B cell (primary cell): ENCODE data around the gene FAM3D. TPM values are rescaled to one million over a fixed set of nuclear protein-coding genes. Genes with fewer than 3 reads are reported as not detected.

Experiments
- ATAC-seq: fragments of 200-7000 bp; cut with Tn5 transposase; one replicate; pipeline ENCODE4 v1.10.0; 2021; ENCODE audit warnings: low read depth, mild to moderate bottlenecking, moderate number of reproducible peaks, moderate library complexity
- CTCF ChIA-PET: fragments of 350-600 bp; sonication (Branson Sonifier 250); formaldehyde crosslinking; loops from one replicate; lab custom pipeline; 2021; ENCODE audit warnings: antibody characterized with exemption, inconsistent platforms; lab: Charles Lee
- POLR2A ChIA-PET: fragments of 350-600 bp; sonication (Branson Sonifier 250); formaldehyde crosslinking; loops from one replicate; lab custom pipeline; 2021; ENCODE audit warnings: antibody characterized with exemption; lab: Charles Lee
- DNase-seq: peaks from one replicate; pipeline ENCODE4 v3.0.0; 2013
- H2AFZ ChIP-seq: 2 replicates; pipeline ENCODE4 v1.6.1; 2012; ENCODE audit warnings: mild to moderate bottlenecking, low read depth, low read length; ENCODE audit not compliant: insufficient read depth, poor library complexity, severe bottlenecking
- H3K27ac ChIP-seq, 2 donors: 1 replicate in 1 of 2; 2 replicates in 1 of 2; pipeline ENCODE4 v1.5.1; 2012 to 2013; ENCODE audit warnings: low read length in 2 of 2, mild to moderate bottlenecking in 2 of 2, moderate library complexity in 1 of 2
- H3K27me3 ChIP-seq, 4 experiments: fragments of 200-600 bp in 1 of 4; sonication (generic) in 1 of 4; replicated peaks in 1 of 4; 1 replicate in 2 of 4; 2 replicates in 2 of 4; pipeline versions ENCODE4 v1.6.1 to v1.7.0; 2013 to 2016; ENCODE audit warnings: low read length in 3 of 4, mild to moderate bottlenecking in 2 of 4, mixed read lengths in 1 of 4, moderate library complexity in 1 of 4; ENCODE audit not compliant: insufficient read depth in 4 of 4, control insufficient read depth in 3 of 4; ENCODE audit errors: control extremely low read depth in 1 of 4
- H3K36me3 ChIP-seq, 2 experiments: replicated peaks in 1 of 2; 1 replicate in 1 of 2; 2 replicates in 1 of 2; pipeline versions ENCODE4 v1.6.1 to v1.7.1; 2013; ENCODE audit warnings: low read length in 1 of 2; ENCODE audit not compliant: insufficient read depth in 2 of 2, control insufficient read depth in 1 of 2; ENCODE audit errors: control extremely low read depth in 1 of 2, extremely low read depth in 1 of 2
- H3K4me1 ChIP-seq, 2 donors: fragments of 200-600 bp in 1 of 2; sonication (generic) in 1 of 2; 1 replicate in 1 of 2; 2 replicates in 1 of 2; pipeline versions ENCODE4 v1.5.1 to v1.6.1; 2013 to 2017; ENCODE audit warnings: low read length in 2 of 2; ENCODE audit not compliant: control insufficient read depth in 2 of 2, insufficient read depth in 2 of 2
- H3K4me2 ChIP-seq: replicated peaks from 2 replicates; pipeline ENCODE3; 2012; ENCODE audit warnings: mild to moderate bottlenecking, low read depth, low read length; ENCODE audit not compliant: poor library complexity, severe bottlenecking
- H3K4me3 ChIP-seq, 5 experiments: fragments of 200-600 bp in 1 of 5; sonication (generic) in 1 of 5; 1 replicate in 3 of 5; 2 replicates in 2 of 5; pipeline versions ENCODE4 v1.5.1 to v1.7.0; 2011 to 2016; ENCODE audit warnings: low read length in 4 of 5, mild to moderate bottlenecking in 4 of 5, low read depth in 2 of 5, control low read depth in 1 of 5, moderate library complexity in 1 of 5; ENCODE audit not compliant: insufficient read depth in 1 of 5; ENCODE audit errors: control extremely low read depth in 1 of 5, extremely low read depth in 1 of 5
- H3K79me2 ChIP-seq: fragments of 200-600 bp; sonication (generic); one replicate; pipeline ENCODE4 v1.6.0; 2016; ENCODE audit warnings: low read length; ENCODE audit not compliant: control insufficient read depth, insufficient read depth
- H3K9ac ChIP-seq: fragments of 200-600 bp; sonication (generic); 2 replicates; pipeline ENCODE4 v1.6.1; 2017; ENCODE audit warnings: mild to moderate bottlenecking, low read length, moderate library complexity
- H3K9me3 ChIP-seq, 3 donors: one replicate each; pipeline versions ENCODE4 v1.6.1 to v1.7.1; 2013; ENCODE audit warnings: low read length in 2 of 3; ENCODE audit not compliant: control insufficient read depth in 2 of 3, insufficient read depth in 1 of 3; ENCODE audit errors: control extremely low read depth in 1 of 3
- H4K20me1 ChIP-seq: 2 replicates; pipeline ENCODE4 v1.6.0; 2012; ENCODE audit warnings: mild to moderate bottlenecking, low read length; ENCODE audit not compliant: insufficient read depth, control insufficient read depth, poor library complexity, severe bottlenecking
- H3K27ac Mint-ChIP-seq: one replicate; pipeline ENCODE4 v1.8.0; 2021; ENCODE audit warnings: mixed read lengths
- H3K27me3 Mint-ChIP-seq: one replicate; pipeline ENCODE4 v1.8.0; 2021; ENCODE audit warnings: mixed read lengths
- H3K4me1 Mint-ChIP-seq: one replicate; pipeline ENCODE4 v1.8.0; 2021; ENCODE audit warnings: mixed read lengths
- H3K4me3 Mint-ChIP-seq: one replicate; pipeline ENCODE4 v1.8.0; 2021; ENCODE audit warnings: mixed read lengths
- H3K9me3 Mint-ChIP-seq: one replicate; pipeline ENCODE4 v1.8.0; 2022; ENCODE audit warnings: mixed read lengths; ENCODE audit not compliant: insufficient read depth
- CTCF ChIP-seq: fragments of 200-600 bp; IDR thresholded peaks from one replicate; pipeline ENCODE4 v1.8.0; 2022; ENCODE audit warnings: antibody characterized with exemption, mild to moderate bottlenecking
- EZH2 ChIP-seq: IDR thresholded peaks from 2 replicates; pipeline ENCODE4 v1.6.1; 2012; ENCODE audit warnings: borderline replicate concordance, low read depth, mild to moderate bottlenecking, moderate library complexity, low read length; ENCODE audit not compliant: insufficient read depth, poor library complexity, severe bottlenecking
- WGBS: methylation state at CpG from one replicate; pipeline ENCODE4 v1.1.5; 2013; ENCODE audit warnings: missing lambda C conversion rate; ENCODE audit not compliant: insufficient coverage; 5-methylcytosine and 5-hydroxymethylcytosine counted together
- intact Hi-C: fragments of 100-400 bp; cut with micrococcal nuclease; formaldehyde crosslinking; loops from one replicate; pipeline ENCODE4 v1.10.0; 2022
- polyA plus RNA-seq: library from polyadenylated mRNA; depleted of rRNA; stranded (reverse); fragments of >200 nt; gene quantifications from 2 replicates; pipeline ENCODE4 v1.2.3, GENCODE V29; 2012
- total RNA-seq, 2 donors: library from RNA; stranded (reverse); fragments of 120-200 nt in 1 of 2; gene quantifications; 1 replicate in 1 of 2; 2 replicates in 1 of 2; pipeline versions ENCODE4 v1.2.3 to v1.2.4, GENCODE V29; 2013 to 2022

FAM3D gene
- total and polyA plus RNA-seq, 2 donors (not counting 1 experiment from before 2014, with no cell fraction given), result not detected

DNA sequence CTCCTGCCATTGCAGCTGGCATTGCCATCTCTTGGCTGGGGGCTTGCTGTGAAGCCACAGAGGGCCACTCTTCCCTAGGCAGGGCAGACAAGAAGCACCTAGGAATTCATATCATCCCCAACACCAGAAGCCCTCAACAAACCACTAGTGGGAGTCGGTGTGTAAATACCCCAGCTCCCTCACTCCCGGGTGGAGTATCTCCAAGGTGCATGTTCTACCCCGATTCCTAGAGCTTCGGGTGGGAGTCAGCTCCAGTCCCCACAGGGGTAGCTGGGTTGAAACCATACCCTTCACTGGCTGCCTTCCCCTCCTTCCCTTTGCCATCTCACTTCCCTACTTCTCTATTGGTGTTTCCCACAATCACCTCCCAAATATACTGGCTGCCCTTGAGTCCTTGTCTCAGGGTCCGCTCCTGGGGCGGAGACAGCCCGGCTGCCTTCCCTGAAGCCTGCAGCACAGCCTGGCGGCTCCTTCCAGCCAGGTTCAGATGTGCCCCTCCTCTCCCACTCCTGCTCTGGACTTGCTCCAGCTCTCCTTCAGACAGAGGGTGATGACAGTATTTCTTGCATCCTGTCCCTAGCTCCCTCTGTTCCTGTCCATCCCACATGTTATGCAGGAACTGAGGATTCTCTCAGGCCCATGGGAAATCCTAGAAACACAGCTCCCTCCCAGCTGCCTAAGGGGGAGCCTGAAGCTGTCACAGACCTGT lies 33.3 kb downstream of the FAM3D start:
- H3K4me2 ChIP-seq, result no peak overlapping the region
- TF ChIP-seq CTCF (no peak), EZH2 (no peak)
- intact Hi-C loops, result loop anchor here (5.0 kb wide), 2 partner anchors 311 to 446 kb away; no protein-coding TSS in a partner anchor
- H3K4me3 ChIP-seq, result no peak overlapping the region
- CTCF ChIA-PET, result interaction anchor here (1.1 to 4.4 kb wide), 4 partner anchors 8 to 326 kb away, joined by 3 to 75 read pairs (median 4); partner anchors contain the start of genes HTD2 and RPP14
- POLR2A ChIA-PET, result no interaction called here
- no peaks in the 10 kb centered on the region for H4K20me1 ChIP-seq
- Mint-ChIP-seq H3K27ac (no peak overlapping the region), H3K9me3 (no peaks in the 10 kb centered on the region), H3K27me3 (peaks cover 25% of the 10 kb centered on the region), H3K4me3 (no peak overlapping the region), H3K4me1 (peaks cover 12% of the 10 kb centered on the region)
- H3K79me2 ChIP-seq, result no peaks in the 10 kb centered on the region
- H3K27me3 ChIP-seq, result peaks cover 0 to 19% (median 0%) of the 10 kb centered on the region in 4 experiments
- DNase-seq, result no peak
- peaks cover 0 to 8% of the 10 kb centered on the region in 2 donors for H3K4me1 ChIP-seq
- no peaks in the 10 kb centered on the region for H3K9me3 ChIP-seq
- ATAC-seq, result no peak
- H3K36me3 ChIP-seq, result no peaks in the 10 kb centered on the region
- H3K9ac ChIP-seq, result no peak overlapping the region
- 93% methylated on average over 8 of the region's 8 CpGs for WGBS
- H2AFZ ChIP-seq, result no peak overlapping the region
- no peak overlapping the region for H3K27ac ChIP-seq

DNA sequence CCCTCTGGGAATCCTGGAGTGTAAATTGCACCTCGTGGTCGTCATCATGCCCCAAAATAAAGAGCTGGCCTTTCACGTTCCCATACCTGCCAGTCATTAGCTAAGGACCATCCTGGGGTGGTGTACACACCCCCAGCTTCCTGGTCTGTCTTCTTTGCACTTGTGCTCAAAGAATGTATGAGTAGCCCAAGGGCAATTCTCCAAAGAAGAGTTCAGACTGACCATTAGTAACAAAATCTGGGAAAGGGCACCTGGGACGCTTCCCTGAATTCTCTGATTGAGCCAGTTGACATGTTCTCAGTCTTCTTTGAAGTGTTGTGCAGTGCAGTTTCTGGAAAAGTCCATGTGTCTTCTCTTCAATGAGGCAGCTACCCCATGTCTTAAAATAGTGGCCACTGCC lies 34.8 kb downstream of the FAM3D start:
- H3K27ac ChIP-seq, result no peak overlapping the region
- no peak overlapping the region for H3K4me2 ChIP-seq
- peaks cover 0 to 8% of the 10 kb centered on the region in 2 donors for H3K4me1 ChIP-seq
- H3K27me3 Mint-ChIP-seq, result peaks cover 22% of the 10 kb centered on the region
- no peak overlapping the region for H2AFZ ChIP-seq
- no peak overlapping the region for H3K27ac Mint-ChIP-seq
- WGBS, result 73% methylated on average over 4 of the region's 4 CpGs
- no peaks in the 10 kb centered on the region for H3K9me3 ChIP-seq
- ATAC-seq, result no peak
- POLR2A ChIA-PET, result interaction anchor here (0.8 kb wide), 1 partner anchor 59 kb away, joined by 11 read pairs; no protein-coding TSS in a partner anchor
- H4K20me1 ChIP-seq, result no peaks in the 10 kb centered on the region
- CTCF ChIA-PET, result interaction anchor here (1.0 to 4.4 kb wide), 9 partner anchors 9 to 454 kb away, joined by 3 to 85 read pairs (median 16); partner anchors contain the start of genes HTD2 and RPP14
- peaks cover 0 to 19% (median 0%) of the 10 kb centered on the region in 4 experiments for H3K27me3 ChIP-seq
- H3K4me3 Mint-ChIP-seq, result no peak overlapping the region
- intact Hi-C loops, result loop anchor here (5.0 kb wide), 2 partner anchors 309 to 444 kb away; no protein-coding TSS in a partner anchor
- H3K36me3 ChIP-seq, result no peaks in the 10 kb centered on the region
- TF ChIP-seq CTCF, result no peak
- TF ChIP-seq EZH2, result no peak
- no peak overlapping the region for H3K9ac ChIP-seq
- H3K79me2 ChIP-seq, result no peaks in the 10 kb centered on the region
- no peak for DNase-seq
- peaks cover 12% of the 10 kb centered on the region for H3K4me1 Mint-ChIP-seq
- no peak overlapping the region for H3K4me3 ChIP-seq
- no peaks in the 10 kb centered on the region for H3K9me3 Mint-ChIP-seq
